HG03342 (cell line): ENCODE results near the gene MMAB.

Source experiments
- ATAC-seq: cut with Tn5 transposase; IDR thresholded peaks from one replicate; pipeline ENCODE4 v1.9.1; 2021; ENCODE audit warnings: mild to moderate bottlenecking, moderate library complexity; ENCODE audit not compliant: unreplicated experiment

MMAB gene

DNA sequence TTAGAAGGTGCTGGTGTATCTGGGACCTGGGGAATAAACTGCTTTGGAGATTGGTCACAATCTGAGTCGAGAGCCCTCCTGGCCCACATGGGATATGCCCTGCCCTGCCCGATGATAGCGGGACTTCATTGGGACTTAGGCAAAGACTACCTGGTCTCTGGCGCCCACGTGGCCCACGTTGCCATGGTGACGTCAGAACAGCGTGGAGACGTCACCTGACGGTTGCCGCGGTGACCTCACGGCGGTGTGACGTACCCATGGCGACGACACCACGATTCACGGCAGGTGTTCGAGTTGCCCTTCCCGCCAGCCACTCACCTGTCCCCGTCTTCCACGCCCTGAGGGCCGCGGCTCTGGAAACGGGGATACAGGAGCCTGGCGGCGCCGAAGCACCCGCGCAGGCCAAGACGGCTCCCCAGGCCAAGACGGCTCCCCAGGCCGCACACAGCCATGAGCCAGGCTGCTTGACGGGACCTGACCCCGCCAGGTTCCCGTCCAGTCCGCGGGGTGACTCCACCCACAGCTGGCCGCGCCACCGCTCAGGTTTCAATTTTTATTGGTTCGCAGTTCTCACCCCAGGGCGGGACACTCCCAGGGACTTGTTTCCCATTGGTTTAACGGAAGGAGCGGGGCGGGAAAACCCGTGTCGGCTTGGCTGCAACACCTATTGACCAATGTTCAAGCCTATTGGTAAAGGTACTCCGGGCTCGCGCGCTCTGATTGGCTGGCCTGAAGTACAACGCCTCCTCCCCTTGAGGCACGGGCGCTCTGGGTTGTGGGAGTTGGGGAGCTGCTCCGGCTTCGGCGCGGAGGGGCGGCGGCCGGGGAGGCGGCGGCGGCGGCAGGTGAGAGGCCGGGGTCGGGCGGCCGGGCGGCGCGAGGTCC lies at the start of gene MMAB, which contains the start of gene MVK:
TSS of gene MMAB (minus strand) at position 476 of the 885 bp plus-strand sequence. CDS start at position 452, 24 bp downstream.
TSS of gene MVK (plus strand) at position 766 of the 885 bp plus-strand sequence. CDS start 1,029 bp downstream, outside the sequence.
- peak; percentile 94 for ATAC-seq

DNA sequence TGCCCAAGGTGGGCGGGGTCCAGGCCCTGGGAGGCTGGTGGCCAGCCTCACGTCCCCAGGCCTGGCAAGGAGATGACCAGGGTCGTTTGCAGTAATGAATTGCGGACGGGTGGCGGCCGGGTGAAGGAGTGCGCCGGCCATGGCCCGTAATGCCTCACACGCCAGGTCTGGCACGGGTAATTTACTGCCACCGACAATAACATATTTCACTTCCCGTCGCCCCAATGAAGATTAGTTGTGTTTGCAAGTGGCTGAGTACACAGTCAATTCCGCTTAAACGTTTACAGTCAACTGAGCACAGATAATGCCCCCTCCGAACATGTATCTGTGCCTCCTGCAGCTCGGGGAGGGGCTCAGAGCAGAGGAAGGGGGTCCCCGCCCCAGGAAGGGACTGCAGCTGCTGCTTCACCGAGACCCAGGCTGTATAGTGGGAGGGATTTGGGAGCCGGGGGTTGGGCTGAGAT lies 48.6 kb upstream of the MMAB start:
- ATAC-seq = no peak

DNA sequence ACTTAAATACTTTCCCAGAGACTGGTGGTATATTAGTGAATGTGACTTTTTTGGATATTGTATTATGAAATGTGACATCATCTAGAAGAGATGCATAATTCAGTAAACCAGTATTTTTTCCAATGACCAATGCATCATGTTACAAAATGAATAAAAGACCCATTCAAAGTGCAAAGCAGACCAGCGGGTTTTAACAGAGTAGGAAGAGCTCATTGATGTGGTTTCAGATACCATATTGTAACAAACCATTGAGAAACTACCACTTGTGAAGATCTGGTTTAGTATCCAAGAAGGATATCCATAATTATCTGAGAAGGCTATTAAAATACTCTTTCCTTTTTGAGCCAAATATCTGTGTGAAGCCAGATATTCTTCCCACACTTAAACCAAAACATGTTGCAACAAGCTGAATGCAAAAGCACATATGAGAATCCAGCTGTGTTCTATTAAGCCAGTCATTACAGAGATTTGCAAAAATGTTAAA lies 47.9 kb upstream of the MMAB start:
- ATAC-seq = no peak

DNA sequence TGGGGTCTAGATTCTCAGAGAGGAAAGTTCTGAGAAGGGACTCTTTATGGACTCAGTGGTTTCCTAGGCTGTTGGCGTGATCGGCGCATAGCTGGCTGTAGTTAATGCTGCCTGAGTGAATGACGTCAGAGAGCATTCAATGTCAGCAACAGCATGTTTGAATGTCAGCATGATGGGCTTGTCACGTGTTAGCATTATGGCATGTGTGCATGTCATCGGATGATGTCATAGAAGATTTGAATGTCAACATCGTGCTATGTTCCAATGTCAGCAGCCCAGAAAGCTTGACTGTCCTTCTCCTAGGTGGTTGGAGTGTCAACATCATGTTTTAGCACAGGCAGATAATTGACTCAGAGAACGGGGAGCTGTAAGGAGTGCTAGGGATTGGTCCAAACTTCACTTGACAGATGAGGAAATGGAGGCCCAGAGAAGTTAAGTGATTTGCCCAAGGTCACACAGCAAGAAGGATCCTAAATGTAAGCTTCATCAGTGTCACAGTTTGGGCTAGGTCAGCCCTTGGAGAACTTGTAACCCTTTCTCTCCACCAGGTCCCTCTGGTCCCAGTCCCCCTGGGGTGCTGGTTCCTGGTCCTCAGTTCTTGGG lies 45.8 kb upstream of the MMAB start:
- no peak for ATAC-seq

DNA sequence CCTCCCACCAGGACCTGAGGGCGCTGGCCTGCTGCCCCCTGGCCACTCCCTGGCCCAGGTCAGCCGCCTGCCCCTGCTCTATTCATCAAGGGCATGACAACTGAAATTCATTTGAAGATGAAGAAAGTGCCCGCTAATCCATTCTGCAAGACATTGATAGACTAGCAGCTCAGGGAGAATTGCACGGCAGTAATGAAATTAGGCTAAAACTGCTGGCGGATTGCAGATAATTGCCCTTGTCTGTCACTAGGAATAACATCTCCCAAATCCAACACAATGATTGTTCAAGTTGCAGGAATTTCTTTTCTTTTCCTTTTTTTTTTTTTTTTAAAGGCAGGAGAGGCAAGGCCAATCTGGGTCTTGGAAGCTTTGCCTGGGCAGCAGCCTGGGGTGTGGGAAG lies 44.8 kb upstream of the MMAB start:
- ATAC-seq = no peak

DNA sequence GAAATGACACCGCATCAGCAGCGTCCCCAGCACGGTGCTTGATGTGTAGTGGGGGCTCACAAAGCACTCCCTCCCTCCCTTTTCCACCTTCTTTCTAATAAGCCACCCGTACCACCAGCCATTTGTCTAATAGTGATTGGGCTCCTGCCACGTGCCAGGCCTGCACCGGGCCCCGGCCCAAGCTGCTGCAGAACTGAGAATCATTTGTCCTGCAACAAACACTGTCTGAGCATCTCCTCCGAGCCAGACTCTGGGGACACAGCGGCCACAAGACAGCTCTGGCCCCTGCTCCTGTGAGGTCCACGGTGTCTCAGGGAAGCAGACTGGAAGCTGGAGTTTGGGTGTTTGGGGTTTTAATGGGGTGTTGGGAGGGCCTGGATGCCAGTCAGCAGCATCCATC lies 44.2 kb upstream of the MMAB start:
- ATAC-seq = no peak

DNA sequence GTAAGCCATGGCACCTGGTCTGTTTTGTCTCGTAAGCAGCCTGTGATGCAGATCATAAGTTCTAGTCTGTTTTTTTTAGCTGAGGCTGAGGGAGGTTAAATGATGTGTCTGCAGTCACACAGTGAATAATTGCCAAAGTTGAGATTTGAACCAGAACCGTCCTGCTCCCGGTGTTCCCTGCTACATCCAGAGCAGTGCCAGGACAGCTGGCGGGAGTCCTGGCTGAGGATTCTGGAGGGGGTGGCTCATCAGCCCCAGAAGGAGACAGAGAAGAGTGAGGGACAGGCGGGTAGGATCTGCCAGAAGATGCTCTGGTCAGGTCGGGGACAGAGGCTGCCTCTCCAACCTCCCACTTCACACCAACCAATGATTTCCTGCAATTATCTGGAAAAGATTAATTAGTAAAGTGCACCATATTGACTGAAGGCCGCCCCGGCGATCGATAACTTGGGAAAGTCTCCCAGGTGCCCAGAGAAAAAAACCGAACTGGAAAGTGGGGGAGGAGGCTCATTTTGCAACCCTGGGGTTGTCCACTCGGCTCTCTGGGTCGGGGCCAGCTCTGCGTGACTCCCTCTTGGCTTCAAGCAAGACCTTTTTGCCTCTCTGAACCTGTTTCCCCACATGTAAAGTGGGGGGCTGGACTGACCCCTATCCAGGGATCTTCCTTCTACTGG lies 42.4 kb upstream of the MMAB start:
- no peak for ATAC-seq

DNA sequence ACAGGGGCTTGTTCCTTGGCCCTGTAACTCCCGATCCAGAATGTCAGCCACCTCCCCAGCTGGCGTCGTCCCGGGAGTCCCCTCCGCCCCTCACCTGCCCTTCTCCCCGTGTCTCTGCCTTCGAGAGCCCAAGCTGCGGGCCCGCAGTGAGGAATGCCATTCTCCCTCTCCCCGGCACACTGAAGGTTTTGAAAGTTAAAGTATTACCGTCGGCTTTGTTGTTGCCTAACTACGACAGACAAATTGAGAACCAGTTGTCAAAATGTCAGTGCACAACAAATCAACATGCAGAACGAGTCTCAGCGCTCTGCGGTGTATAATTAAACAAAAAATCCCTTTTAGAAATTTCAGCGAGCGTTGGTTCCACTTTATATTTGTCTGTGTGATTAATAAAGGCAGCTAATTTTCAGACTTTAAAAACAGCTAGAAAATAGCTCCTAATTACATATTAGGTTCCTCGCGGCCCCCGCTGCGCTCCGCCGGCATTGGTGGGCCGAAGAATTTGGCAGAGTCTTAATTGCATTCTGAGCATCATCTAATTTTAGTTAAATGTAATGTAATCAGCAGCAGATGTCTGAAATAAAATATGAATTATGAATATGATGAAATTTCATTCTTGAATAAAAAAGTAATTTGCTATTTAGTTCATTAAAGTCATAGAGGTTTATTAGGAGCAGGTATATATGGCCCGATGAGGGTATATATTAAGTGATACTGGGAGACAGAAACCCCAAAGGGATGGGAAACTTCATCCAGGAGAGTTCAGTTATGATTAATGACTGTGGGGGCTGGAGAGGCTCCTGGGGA lies 40.5 kb upstream of the MMAB start:
- ATAC-seq = no peak

DNA sequence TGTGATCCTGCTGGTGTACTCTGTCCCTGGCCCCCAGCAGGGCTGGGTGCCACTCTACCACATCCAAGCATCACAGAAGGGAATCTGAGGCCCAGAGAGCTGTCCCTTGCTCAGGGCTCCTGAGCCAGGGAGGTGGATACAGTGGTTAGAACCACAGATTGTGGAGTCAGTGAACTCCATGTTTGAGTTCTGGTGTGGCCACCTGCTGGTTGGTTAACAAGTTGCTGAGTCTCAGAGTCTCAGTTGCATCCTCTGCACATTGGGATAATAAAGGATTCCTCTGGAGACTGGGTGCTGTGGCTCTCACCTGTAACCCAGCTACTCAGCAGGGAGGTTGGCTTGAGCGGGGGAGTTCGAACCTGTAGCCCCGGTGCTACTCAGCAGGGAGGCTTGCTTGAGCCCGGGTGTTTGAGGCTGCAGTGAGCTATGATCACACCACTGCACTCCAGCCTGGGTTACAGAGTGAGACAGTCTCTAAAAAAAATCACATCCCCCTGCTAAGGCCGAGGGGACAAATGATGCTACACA lies 39.7 kb upstream of the MMAB start:
- ATAC-seq = no peak

DNA sequence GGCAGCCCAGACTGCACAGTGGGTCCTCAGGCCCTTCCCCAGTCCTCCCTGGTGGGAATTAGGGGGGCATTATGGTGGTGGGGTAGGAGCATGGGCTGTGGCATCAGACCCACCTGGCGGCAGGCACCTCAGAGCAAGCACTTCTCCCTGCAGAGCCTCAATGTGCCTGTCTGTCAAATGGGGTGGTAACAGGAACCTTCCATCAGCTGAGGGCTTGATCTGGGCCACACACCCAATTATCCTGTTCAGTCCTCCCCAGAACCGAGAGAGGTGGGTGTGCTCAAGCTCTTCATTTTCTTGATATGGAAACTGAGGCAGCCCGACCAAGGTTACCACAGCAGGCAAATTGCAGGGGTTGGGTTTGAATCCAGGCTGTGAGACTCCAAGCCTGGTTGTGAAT lies 38.7 kb upstream of the MMAB start:
- ATAC-seq = no peak

DNA sequence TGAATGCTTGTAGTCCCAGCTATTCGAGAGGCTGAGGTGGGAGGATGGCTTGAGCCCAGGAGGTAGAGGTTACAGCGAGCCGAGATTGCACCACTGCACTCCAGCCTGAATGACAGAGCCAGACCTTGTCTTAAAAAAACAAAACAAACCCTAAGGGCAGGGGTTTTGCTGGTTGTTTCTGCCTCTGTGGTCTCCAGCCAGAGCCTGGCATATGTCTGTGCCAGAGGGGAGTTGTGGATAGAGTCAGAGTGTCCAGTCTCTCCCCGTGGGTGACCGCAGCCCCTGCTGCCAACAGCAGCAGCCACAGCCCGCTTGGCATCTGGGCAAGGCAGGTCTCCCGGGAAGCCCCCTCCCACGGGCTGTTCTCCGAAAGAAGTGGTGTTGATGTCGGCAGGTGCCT lies 37.9 kb upstream of the MMAB start:
- ATAC-seq = no peak

DNA sequence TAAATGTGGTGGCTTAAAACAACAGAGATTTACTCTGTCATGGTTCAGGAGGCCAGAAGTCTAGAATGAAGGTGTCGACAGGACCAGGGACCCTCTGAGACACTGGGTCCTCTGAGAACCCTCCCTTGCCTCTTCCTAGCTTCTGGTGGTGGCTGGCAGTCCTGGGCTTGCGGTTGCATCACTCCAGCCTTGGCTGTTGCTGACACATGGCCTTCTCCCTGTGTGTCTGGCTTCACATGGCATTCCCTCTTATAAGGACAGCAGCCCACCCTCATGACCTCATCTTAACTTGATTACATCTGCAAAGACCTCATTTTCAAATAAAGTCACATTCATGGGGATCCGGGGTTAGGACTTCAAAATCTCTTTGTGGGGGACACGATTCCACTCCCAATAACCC lies 37.2 kb upstream of the MMAB start:
- ATAC-seq = no peak

DNA sequence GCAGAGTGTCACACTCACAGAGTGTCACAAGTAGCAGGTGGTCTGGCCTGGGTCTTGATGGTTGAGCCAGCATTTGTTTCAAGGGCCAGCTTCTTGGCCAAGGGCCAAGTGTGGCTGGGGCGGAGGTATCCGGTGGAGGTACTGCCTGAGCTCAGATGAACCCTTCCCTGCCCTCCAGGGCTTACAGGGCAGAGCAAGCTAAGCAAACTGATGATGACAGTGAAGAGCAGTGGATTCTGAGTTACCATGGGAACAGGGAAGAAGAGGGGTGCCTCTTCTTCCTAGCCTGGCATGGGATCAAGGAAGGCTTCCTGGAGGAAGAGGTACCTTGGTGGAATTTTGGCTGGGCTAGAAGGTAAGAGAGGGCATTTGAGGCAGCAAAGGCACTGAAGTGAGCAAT lies 36.0 kb upstream of the MMAB start:
- ATAC-seq = no peak

DNA sequence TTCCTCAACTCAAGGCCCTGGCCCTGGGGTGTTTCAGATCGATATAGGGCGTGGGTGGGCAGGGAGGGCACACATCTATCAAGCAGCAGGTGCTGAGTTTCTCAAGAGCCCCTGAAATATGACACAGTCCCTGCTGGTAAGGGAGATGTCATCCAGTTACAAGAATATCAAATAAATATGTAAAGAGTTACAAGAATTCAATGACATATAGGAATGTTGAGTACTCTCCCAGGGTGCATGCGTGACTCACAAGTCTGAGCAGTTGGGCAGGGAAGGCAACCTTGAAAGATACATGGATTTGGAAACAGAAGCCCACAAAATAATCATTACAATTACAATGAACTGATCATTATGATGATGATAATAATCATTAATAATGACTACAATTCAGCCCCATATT lies 35.5 kb upstream of the MMAB start:
- no peak for ATAC-seq

DNA sequence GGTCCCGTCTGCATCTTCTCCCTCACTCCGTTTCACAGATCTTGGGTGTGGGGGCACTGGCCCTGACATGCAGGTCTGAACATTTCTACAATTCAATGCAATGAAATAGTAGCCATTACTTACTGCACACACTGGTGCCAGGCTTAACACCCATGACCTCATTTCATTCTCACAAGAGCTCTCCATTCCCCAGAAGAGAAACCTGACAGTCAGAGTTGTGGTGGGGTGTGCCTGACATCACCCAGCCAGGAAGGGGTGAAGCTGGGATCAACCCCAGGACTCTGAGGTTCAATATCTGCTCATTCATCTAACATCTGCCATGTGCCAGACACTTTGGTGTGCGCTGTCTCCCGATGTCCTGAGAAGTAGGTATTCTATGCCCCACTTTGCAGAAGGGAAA lies 35.0 kb upstream of the MMAB start:
- no peak for ATAC-seq

DNA sequence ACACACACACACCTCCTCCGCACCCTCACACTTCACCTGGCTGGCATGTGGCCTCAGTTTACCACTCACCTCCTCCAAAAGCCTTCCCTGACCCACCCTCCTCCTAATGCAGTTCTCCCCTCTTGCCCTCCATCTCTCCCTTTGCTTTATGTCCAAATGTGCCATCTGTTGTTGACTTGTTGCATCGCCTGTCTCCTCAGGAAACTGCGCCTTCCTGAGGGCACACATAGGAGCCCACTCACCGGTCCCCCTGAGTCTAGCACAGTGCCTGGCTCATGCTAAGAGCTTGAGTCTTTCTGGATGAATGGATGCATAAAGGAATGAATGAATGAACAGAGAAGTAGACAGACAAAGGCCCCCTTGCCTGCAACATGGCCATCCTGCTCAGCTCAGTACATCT lies 34.3 kb upstream of the MMAB start:
- ATAC-seq = no peak

DNA sequence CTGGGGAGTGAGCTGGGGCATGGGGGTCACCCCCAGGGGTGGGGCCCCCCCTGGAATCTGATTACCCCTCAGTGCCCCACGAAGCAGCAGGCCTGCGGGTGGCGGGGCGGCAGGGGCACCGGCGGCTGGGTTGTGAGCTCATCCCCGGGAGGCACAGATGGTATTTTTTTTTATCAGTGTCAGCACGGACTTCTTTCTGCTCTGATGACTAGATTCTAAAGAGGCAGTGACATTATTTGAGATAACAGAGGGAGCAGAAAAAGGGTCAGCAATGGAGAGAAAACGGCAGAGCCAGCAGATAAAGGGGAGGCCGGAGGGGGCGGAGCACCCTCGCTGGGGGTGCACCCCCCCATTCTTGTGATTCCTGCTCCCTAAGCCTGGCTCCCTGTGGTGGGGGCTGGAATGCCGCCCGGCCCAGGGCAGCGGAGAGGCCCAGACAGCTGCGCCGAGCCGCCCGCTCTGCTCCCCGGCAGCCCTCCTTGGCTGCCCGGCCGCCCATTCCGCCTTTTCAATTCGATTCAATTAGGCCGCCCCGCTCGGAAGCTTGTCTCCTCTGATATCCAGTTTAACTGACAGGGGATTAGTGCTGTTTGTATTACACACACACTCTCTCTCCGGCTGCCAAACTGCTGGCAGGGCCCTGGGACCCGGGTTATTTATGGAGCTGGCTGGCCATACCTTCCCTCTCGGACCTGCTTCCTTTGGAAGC lies 33.2 kb upstream of the MMAB start:
- no peak for ATAC-seq

DNA sequence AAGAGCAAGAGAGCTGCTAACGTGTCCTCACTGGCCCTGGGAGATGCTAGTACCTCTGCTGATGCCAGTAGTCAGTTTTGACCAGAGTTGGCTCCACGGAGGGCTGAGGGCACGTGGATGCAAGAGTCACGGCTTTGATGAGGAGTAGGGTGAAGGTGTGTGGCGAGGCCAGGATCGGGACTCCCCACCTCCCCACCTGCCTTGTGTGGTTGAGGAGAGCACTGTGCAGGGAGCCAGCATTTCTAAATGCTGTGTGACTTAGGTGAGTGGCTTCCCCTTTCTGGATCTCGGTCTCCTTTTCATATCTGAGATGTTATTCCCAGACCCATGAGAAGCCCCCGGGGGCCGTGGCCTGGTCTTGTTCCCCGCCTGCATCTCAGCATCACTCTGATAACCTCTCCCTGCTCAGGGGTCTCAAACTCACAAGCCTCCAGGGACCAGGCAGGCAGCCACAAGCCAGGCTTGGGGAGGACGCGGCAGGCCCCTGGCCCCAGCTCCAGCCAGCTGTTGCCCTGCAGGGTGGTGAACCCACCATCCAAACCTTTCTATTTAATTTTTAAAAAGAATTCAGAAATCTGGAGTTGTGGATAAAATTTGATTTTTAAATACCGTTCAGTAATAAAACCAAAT lies 32.4 kb upstream of the MMAB start:
- ATAC-seq = no peak

DNA sequence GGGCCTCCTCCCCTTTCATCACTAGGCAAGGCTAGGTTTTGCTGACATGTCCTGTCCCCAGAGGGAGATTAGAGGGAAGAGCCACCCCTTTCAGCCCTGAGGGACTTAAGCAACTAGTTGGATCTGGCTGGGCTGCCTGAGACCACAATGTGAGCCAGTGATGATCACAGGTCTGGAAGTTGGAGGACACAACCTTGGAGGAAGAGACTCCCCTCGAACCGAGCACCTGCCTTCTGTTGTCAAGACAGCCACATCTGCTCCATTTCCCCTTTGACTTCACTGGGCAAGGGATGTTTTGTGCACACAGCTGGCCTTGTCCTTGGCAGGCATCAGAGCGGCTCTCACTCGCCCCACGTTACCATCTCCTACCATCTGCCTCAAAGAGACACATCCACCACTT lies 31.7 kb upstream of the MMAB start:
- ATAC-seq = no peak
